HL-60 (cell line): Measurements from ENCODE around the gene FANCI.

Experiments
- DNase-seq, 2 experiments: peaks; one replicate each; pipeline ENCODE4 v3.0.0-alpha.2; 2010 to 2020; ENCODE audit warnings: low read depth in 1 of 2, low spot score in 1 of 2
- H3K27ac ChIP-seq: fragments of 250-450 bp; sonication (Bioruptor Pico); replicated peaks from 2 replicates; pipeline ENCODE4 v1.5.1; 2020; ENCODE audit warnings: mild to moderate bottlenecking, moderate library complexity
- H3K27me3 ChIP-seq: fragments of 250-450 bp; sonication (Bioruptor Pico); 2 replicates; pipeline ENCODE4 v1.5.1; 2021; ENCODE audit warnings: mild to moderate bottlenecking, moderate library complexity; ENCODE audit not compliant: insufficient read depth, poor library complexity, severe bottlenecking
- H3K4me3 ChIP-seq: replicated peaks from 2 replicates; pipeline ENCODE4 v1.5.1; 2011; ENCODE audit warnings: mild to moderate bottlenecking, control low read depth, low read length; ENCODE audit not compliant: insufficient read depth
- GABPA ChIP-seq: IDR thresholded peaks from 2 replicates; pipeline ENCODE4 v1.6.1; 2012; ENCODE audit warnings: low read depth
- POLR2AphosphoS5 ChIP-seq: IDR thresholded peaks from 2 replicates; pipeline ENCODE4 v1.6.1; 2012; ENCODE audit warnings: low read depth
- SPI1 ChIP-seq: IDR thresholded peaks from 2 replicates; pipeline ENCODE4 v1.6.1; 2012; ENCODE audit warnings: low read depth, mild to moderate bottlenecking, borderline replicate concordance
- TF ChIP-seq, protein P1 (sequence below): IDR thresholded peaks from one replicate; pipeline ENCODE4 v1.5.1; 2011; ENCODE audit warnings: low read length, control low read depth, inconsistent platforms; ENCODE audit not compliant: insufficient read depth
- TF ChIP-seq, protein P2 (sequence below): IDR thresholded peaks from 2 replicates; pipeline ENCODE4 v1.6.1; 2012; ENCODE audit warnings: low read depth; ENCODE audit not compliant: insufficient replicate concordance

FANCI gene

DNA sequence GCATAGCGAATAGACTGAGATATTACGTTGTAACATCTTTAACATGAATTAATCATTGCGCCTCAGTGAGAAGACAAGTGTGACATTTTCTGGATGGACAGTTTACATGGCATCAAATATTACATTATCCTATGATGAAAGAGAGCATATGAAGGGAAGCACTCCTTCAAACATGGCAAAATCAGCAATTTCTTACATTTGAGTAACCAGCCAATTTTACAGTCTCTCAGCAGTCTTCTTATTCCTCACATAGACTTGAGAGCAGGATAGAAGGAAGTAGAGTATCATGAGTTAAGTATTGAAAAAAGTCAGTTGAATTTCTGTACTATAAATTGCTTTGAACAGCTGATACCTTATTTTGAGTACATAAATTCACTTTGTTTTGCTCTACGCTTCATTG is 38.9 kb downstream of the FANCI start:
- TF ChIP-seq, protein P1, sequence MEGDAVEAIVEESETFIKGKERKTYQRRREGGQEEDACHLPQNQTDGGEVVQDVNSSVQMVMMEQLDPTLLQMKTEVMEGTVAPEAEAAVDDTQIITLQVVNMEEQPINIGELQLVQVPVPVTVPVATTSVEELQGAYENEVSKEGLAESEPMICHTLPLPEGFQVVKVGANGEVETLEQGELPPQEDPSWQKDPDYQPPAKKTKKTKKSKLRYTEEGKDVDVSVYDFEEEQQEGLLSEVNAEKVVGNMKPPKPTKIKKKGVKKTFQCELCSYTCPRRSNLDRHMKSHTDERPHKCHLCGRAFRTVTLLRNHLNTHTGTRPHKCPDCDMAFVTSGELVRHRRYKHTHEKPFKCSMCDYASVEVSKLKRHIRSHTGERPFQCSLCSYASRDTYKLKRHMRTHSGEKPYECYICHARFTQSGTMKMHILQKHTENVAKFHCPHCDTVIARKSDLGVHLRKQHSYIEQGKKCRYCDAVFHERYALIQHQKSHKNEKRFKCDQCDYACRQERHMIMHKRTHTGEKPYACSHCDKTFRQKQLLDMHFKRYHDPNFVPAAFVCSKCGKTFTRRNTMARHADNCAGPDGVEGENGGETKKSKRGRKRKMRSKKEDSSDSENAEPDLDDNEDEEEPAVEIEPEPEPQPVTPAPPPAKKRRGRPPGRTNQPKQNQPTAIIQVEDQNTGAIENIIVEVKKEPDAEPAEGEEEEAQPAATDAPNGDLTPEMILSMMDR, result no peak
- TF ChIP-seq, protein P2, sequence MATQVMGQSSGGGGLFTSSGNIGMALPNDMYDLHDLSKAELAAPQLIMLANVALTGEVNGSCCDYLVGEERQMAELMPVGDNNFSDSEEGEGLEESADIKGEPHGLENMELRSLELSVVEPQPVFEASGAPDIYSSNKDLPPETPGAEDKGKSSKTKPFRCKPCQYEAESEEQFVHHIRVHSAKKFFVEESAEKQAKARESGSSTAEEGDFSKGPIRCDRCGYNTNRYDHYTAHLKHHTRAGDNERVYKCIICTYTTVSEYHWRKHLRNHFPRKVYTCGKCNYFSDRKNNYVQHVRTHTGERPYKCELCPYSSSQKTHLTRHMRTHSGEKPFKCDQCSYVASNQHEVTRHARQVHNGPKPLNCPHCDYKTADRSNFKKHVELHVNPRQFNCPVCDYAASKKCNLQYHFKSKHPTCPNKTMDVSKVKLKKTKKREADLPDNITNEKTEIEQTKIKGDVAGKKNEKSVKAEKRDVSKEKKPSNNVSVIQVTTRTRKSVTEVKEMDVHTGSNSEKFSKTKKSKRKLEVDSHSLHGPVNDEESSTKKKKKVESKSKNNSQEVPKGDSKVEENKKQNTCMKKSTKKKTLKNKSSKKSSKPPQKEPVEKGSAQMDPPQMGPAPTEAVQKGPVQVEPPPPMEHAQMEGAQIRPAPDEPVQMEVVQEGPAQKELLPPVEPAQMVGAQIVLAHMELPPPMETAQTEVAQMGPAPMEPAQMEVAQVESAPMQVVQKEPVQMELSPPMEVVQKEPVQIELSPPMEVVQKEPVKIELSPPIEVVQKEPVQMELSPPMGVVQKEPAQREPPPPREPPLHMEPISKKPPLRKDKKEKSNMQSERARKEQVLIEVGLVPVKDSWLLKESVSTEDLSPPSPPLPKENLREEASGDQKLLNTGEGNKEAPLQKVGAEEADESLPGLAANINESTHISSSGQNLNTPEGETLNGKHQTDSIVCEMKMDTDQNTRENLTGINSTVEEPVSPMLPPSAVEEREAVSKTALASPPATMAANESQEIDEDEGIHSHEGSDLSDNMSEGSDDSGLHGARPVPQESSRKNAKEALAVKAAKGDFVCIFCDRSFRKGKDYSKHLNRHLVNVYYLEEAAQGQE, result no peak
- no peak for TF ChIP-seq POLR2AphosphoS5
- TF ChIP-seq SPI1, result no peak
- TF ChIP-seq GABPA, result no peak

GRCh38 chr15:89283201-89283600 is 39.4 kb downstream of the FANCI start:
- no peak overlapping the region for H3K4me3 ChIP-seq

More for the DNA sequence above, 38.9 kb downstream of the FANCI start:
- Histone ChIP-seq H3K27me3 (no peaks in the 10 kb centered on the region), H3K27ac (no peak overlapping the region), H3K4me3 (no peak overlapping the region)
- no peak for DNase-seq

GRCh38 chr15:89291934-89292438 is 48.2 kb downstream of the FANCI start:
- Histone ChIP-seq H3K27me3 (no peaks in the 10 kb centered on the region), H3K27ac (no peak overlapping the region)
- TF ChIP-seq POLR2AphosphoS5 (no peak), SPI1 (no peak), GABPA (no peak)
- TF ChIP-seq, protein P2, result no peak
- TF ChIP-seq, protein P1, result no peak

More at GRCh38 chr15:89283201-89283600, 39.4 kb downstream of the FANCI start:
- Histone ChIP-seq H3K27ac (no peak overlapping the region), H3K27me3 (no peaks in the 10 kb centered on the region)
- DNase-seq, result no peak
- TF ChIP-seq POLR2AphosphoS5, result no peak
- no peak for TF ChIP-seq GABPA
- TF ChIP-seq, protein P1, result no peak
- no peak for TF ChIP-seq SPI1
- TF ChIP-seq, protein P2, result no peak

More at GRCh38 chr15:89291934-89292438, 48.2 kb downstream of the FANCI start:
- DNase-seq, result no peak
- no peak overlapping the region for H3K4me3 ChIP-seq
